Measurements from ENCODE around the gene ENKD1.

The ENKD1 gene

DNA sequence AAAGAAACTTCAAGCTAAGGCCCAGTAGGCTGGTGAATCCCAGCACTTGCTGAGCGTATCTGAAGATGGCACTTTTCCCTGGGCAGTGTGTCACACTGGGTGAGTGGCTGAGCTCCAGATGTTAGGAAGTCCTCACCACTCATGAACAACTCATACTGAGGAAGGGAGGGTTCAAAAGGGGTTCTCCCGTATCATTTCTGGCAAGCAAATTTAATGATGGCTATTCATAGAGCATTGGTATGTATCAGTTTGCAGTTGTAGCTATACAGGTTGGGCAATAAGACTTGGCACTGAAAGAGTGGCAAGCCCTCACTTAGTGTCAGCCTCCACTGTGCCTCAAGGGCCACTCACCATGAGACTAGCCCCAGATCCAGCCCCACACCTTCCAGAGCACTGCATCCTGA lies 41.8 kb upstream of the ENKD1 start:
- TF ChIP-seq, protein P1, sequence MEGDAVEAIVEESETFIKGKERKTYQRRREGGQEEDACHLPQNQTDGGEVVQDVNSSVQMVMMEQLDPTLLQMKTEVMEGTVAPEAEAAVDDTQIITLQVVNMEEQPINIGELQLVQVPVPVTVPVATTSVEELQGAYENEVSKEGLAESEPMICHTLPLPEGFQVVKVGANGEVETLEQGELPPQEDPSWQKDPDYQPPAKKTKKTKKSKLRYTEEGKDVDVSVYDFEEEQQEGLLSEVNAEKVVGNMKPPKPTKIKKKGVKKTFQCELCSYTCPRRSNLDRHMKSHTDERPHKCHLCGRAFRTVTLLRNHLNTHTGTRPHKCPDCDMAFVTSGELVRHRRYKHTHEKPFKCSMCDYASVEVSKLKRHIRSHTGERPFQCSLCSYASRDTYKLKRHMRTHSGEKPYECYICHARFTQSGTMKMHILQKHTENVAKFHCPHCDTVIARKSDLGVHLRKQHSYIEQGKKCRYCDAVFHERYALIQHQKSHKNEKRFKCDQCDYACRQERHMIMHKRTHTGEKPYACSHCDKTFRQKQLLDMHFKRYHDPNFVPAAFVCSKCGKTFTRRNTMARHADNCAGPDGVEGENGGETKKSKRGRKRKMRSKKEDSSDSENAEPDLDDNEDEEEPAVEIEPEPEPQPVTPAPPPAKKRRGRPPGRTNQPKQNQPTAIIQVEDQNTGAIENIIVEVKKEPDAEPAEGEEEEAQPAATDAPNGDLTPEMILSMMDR (conservative IDR thresholded peaks at IDR 0.05; ENCODE audit: low read depth, low read length) = no peak
- no peak for DNase-seq (ENCODE audit: low read depth)
- no peak overlapping the region for H3K4me3 ChIP-seq (ENCODE audit: low read length)

DNA sequence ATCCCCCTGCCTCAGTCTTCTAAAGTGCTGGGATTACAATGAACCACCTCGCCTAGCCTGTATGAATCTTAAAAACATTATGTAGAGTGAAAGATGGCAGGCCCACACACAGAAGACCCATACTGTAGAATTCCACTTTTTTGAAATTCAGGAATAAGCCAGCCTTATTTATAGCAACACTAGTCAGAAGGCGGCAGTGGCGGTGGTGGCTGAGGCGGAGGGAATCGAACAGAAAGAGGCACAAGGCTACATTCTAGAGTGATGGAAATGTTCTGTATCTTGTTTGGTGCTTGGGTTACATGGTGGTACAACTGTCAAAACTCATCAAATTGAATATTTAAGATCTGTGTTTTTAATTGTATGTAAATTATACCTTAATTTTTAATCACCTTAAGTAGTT lies 41.2 kb upstream of the ENKD1 start:
- no peak for DNase-seq (ENCODE audit: low read depth)
- no peak overlapping the region for H3K4me3 ChIP-seq (ENCODE audit: low read length)
- TF ChIP-seq, protein P1 (conservative IDR thresholded peaks at IDR 0.05; ENCODE audit: low read depth, low read length) = no peak

DNA sequence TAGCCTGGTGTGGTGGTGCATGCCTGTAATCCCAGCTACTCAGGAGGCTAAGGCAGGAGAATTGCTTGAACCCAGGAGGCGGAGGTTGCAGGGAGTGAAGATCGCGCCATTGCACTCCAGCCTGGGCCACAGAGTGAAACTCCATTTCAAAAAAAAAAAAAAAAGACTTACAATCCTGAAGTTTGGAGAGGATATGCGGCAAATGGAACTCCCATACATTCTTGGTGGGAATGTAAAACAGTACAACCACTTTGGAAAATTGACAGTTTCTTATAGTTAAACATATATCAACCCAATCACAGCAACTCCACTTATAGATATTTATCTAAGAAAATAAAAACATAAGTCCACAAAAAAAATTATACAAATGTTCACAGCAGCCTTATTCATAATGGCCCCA lies 40.7 kb upstream of the ENKD1 start:
- no peak for DNase-seq (ENCODE audit: low read depth)
- TF ChIP-seq, protein P1 (conservative IDR thresholded peaks at IDR 0.05; ENCODE audit: low read depth, low read length) = no peak
- H3K4me3 ChIP-seq (ENCODE audit: low read length) = no peak overlapping the region

DNA sequence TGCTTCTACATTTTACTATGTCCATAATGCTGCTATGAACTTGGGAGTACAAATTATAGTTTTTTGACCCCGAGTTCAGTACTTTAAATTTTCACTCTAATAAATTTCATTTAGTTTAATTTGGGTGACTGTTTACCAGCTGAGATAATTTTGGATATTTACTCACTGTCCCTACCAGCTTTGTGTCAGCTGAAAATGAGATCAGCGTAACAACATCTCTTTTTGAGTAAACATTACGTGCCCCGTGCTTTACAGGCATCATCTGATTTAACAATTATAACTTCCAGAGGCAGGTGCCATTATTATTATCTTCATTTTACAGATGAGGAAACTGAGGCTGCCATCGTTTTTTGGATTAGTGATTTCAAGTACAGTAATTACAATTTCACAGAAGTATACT lies 37.6 kb upstream of the ENKD1 start:
- no peak for DNase-seq (ENCODE audit: low read depth)
- H3K4me3 ChIP-seq (ENCODE audit: low read length) = no peak overlapping the region
- TF ChIP-seq, protein P1 (conservative IDR thresholded peaks at IDR 0.05; ENCODE audit: low read depth, low read length) = no peak

DNA sequence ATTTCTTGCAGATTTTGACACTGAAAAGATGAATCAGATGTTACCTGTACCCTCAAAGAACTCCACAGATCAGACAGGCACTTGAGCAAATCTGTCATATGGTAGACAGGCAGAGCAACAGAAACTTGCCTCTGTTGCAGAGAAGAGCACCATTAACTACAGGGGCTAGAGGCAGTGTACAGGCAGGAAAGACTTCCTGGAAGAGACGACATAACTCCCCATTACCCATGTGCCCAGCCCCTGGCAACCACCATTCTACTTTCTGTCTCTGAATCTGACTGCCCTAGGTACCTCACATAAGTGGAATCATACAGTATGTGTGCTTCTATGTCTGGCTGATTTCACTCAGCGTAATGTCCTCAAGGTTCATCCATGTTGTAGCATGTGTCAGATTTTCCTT lies 37.1 kb upstream of the ENKD1 start:
- TF ChIP-seq, protein P1 (conservative IDR thresholded peaks at IDR 0.05; ENCODE audit: low read depth, low read length) = no peak
- DNase-seq (ENCODE audit: low read depth) = no peak
- no peak overlapping the region for H3K4me3 ChIP-seq (ENCODE audit: low read length)

DNA sequence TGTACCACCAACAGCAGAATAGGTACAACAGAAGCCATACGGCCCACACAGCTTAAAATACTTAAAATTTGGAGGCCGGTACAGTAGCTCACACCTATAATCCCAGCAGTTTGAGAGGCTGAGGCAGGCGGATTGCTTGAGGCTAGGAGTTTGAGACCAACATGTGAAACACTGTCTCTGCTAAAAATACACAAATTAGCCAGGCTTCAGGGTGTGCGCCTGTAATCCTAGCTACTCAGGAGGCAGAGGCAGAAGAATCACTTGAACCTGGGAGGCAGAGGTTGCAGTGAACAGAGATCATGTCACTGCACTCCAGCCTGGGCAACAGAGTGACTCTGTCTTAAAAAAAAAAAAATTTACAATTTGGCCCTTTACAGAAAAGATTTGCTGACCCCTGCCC lies 35.6 kb upstream of the ENKD1 start:
- DNase-seq (ENCODE audit: low read depth) = no peak
- H3K4me3 ChIP-seq (ENCODE audit: low read length) = no peak overlapping the region
- TF ChIP-seq, protein P1 (conservative IDR thresholded peaks at IDR 0.05; ENCODE audit: low read depth, low read length) = no peak

DNA sequence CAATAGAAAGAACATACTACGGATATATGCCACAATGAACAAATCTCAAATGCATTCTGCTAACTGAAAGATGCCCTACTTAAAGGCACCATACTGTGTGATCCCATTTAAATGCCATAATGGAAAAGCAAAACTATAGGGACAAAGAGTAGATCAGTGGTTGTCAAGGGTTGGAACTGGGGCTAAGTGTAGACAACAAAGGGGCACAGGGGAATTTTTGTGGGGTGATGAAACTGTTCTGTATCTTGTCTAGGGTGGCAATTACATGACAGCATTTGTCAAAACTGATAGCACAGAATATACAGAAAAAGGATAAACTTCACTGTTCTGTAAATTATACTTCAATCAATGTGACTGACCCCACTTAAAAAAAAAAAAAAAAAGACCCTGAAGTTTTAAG lies 34.9 kb upstream of the ENKD1 start:
- TF ChIP-seq, protein P1 (conservative IDR thresholded peaks at IDR 0.05; ENCODE audit: low read depth, low read length) = no peak
- no peak for DNase-seq (ENCODE audit: low read depth)
- H3K4me3 ChIP-seq (ENCODE audit: low read length) = no peak overlapping the region

Measured in retinal pigment epithelial cell (primary cell).